B cell (primary cell): ENCODE data around the gene ATP2B3. TPM values are rescaled to one million over a fixed set of nuclear protein-coding genes. Genes with fewer than 3 reads are reported as not detected.

Source experiments
- ATAC-seq: fragments of 200-7000 bp; cut with Tn5 transposase; one replicate; pipeline ENCODE4 v1.10.0; 2021; ENCODE audit warnings: low read depth, mild to moderate bottlenecking, moderate number of reproducible peaks, moderate library complexity
- CTCF ChIA-PET: fragments of 350-600 bp; sonication (Branson Sonifier 250); formaldehyde crosslinking; loops from one replicate; lab custom pipeline; 2021; ENCODE audit warnings: antibody characterized with exemption, inconsistent platforms; lab: Charles Lee
- POLR2A ChIA-PET: fragments of 350-600 bp; sonication (Branson Sonifier 250); formaldehyde crosslinking; loops from one replicate; lab custom pipeline; 2021; ENCODE audit warnings: antibody characterized with exemption; lab: Charles Lee
- DNase-seq: peaks from one replicate; pipeline ENCODE4 v3.0.0; 2013
- H2AFZ ChIP-seq: 2 replicates; pipeline ENCODE4 v1.6.1; 2012; ENCODE audit warnings: mild to moderate bottlenecking, low read depth, low read length; ENCODE audit not compliant: insufficient read depth, poor library complexity, severe bottlenecking
- H3K27ac ChIP-seq, 2 donors: 1 replicate in 1 of 2; 2 replicates in 1 of 2; pipeline ENCODE4 v1.5.1; 2012 to 2013; ENCODE audit warnings: low read length in 2 of 2, mild to moderate bottlenecking in 2 of 2, moderate library complexity in 1 of 2
- H3K27me3 ChIP-seq, 4 experiments: fragments of 200-600 bp in 1 of 4; sonication (generic) in 1 of 4; replicated peaks in 1 of 4; 1 replicate in 2 of 4; 2 replicates in 2 of 4; pipeline versions ENCODE4 v1.6.1 to v1.7.0; 2013 to 2016; ENCODE audit warnings: low read length in 3 of 4, mild to moderate bottlenecking in 2 of 4, mixed read lengths in 1 of 4, moderate library complexity in 1 of 4; ENCODE audit not compliant: insufficient read depth in 4 of 4, control insufficient read depth in 3 of 4; ENCODE audit errors: control extremely low read depth in 1 of 4
- H3K36me3 ChIP-seq, 2 experiments: replicated peaks in 1 of 2; 1 replicate in 1 of 2; 2 replicates in 1 of 2; pipeline versions ENCODE4 v1.6.1 to v1.7.1; 2013; ENCODE audit warnings: low read length in 1 of 2; ENCODE audit not compliant: insufficient read depth in 2 of 2, control insufficient read depth in 1 of 2; ENCODE audit errors: control extremely low read depth in 1 of 2, extremely low read depth in 1 of 2
- H3K4me1 ChIP-seq, 2 donors: fragments of 200-600 bp in 1 of 2; sonication (generic) in 1 of 2; 1 replicate in 1 of 2; 2 replicates in 1 of 2; pipeline versions ENCODE4 v1.5.1 to v1.6.1; 2013 to 2017; ENCODE audit warnings: low read length in 2 of 2; ENCODE audit not compliant: control insufficient read depth in 2 of 2, insufficient read depth in 2 of 2
- H3K4me2 ChIP-seq: replicated peaks from 2 replicates; pipeline ENCODE3; 2012; ENCODE audit warnings: mild to moderate bottlenecking, low read depth, low read length; ENCODE audit not compliant: poor library complexity, severe bottlenecking
- H3K4me3 ChIP-seq, 5 experiments: fragments of 200-600 bp in 1 of 5; sonication (generic) in 1 of 5; 1 replicate in 3 of 5; 2 replicates in 2 of 5; pipeline versions ENCODE4 v1.5.1 to v1.7.0; 2011 to 2016; ENCODE audit warnings: low read length in 4 of 5, mild to moderate bottlenecking in 4 of 5, low read depth in 2 of 5, control low read depth in 1 of 5, moderate library complexity in 1 of 5; ENCODE audit not compliant: insufficient read depth in 1 of 5; ENCODE audit errors: control extremely low read depth in 1 of 5, extremely low read depth in 1 of 5
- H3K79me2 ChIP-seq: fragments of 200-600 bp; sonication (generic); one replicate; pipeline ENCODE4 v1.6.0; 2016; ENCODE audit warnings: low read length; ENCODE audit not compliant: control insufficient read depth, insufficient read depth
- H3K9ac ChIP-seq: fragments of 200-600 bp; sonication (generic); 2 replicates; pipeline ENCODE4 v1.6.1; 2017; ENCODE audit warnings: mild to moderate bottlenecking, low read length, moderate library complexity
- H3K9me3 ChIP-seq, 3 donors: one replicate each; pipeline versions ENCODE4 v1.6.1 to v1.7.1; 2013; ENCODE audit warnings: low read length in 2 of 3; ENCODE audit not compliant: control insufficient read depth in 2 of 3, insufficient read depth in 1 of 3; ENCODE audit errors: control extremely low read depth in 1 of 3
- H4K20me1 ChIP-seq: 2 replicates; pipeline ENCODE4 v1.6.0; 2012; ENCODE audit warnings: mild to moderate bottlenecking, low read length; ENCODE audit not compliant: insufficient read depth, control insufficient read depth, poor library complexity, severe bottlenecking
- H3K27ac Mint-ChIP-seq: one replicate; pipeline ENCODE4 v1.8.0; 2021; ENCODE audit warnings: mixed read lengths
- H3K27me3 Mint-ChIP-seq: one replicate; pipeline ENCODE4 v1.8.0; 2021; ENCODE audit warnings: mixed read lengths
- H3K4me1 Mint-ChIP-seq: one replicate; pipeline ENCODE4 v1.8.0; 2021; ENCODE audit warnings: mixed read lengths
- H3K4me3 Mint-ChIP-seq: one replicate; pipeline ENCODE4 v1.8.0; 2021; ENCODE audit warnings: mixed read lengths
- H3K9me3 Mint-ChIP-seq: one replicate; pipeline ENCODE4 v1.8.0; 2022; ENCODE audit warnings: mixed read lengths; ENCODE audit not compliant: insufficient read depth
- CTCF ChIP-seq: fragments of 200-600 bp; IDR thresholded peaks from one replicate; pipeline ENCODE4 v1.8.0; 2022; ENCODE audit warnings: antibody characterized with exemption, mild to moderate bottlenecking
- EZH2 ChIP-seq: IDR thresholded peaks from 2 replicates; pipeline ENCODE4 v1.6.1; 2012; ENCODE audit warnings: borderline replicate concordance, low read depth, mild to moderate bottlenecking, moderate library complexity, low read length; ENCODE audit not compliant: insufficient read depth, poor library complexity, severe bottlenecking
- WGBS: methylation state at CpG from one replicate; pipeline ENCODE4 v1.1.5; 2013; ENCODE audit warnings: missing lambda C conversion rate; ENCODE audit not compliant: insufficient coverage; 5-methylcytosine and 5-hydroxymethylcytosine counted together
- intact Hi-C: fragments of 100-400 bp; cut with micrococcal nuclease; formaldehyde crosslinking; loops from one replicate; pipeline ENCODE4 v1.10.0; 2022
- polyA plus RNA-seq: library from polyadenylated mRNA; depleted of rRNA; stranded (reverse); fragments of >200 nt; gene quantifications from 2 replicates; pipeline ENCODE4 v1.2.3, GENCODE V29; 2012
- total RNA-seq, 2 donors: library from RNA; stranded (reverse); fragments of 120-200 nt in 1 of 2; gene quantifications; 1 replicate in 1 of 2; 2 replicates in 1 of 2; pipeline versions ENCODE4 v1.2.3 to v1.2.4, GENCODE V29; 2013 to 2022

ATP2B3 gene
- total and polyA plus RNA-seq, 2 donors (not counting 1 experiment from before 2014, with no cell fraction given) = not detected

GRCh38 chrX:153583433-153583832, 66.0 kb downstream of the ATP2B3 start:
- CTCF ChIA-PET = interaction anchor here (0.9 to 2.3 kb wide), 3 partner anchors 9 to 551 kb away, joined by 3 to 6 read pairs (median 3); no protein-coding TSS in a partner anchor
- Histone ChIP-seq H3K79me2 (no peaks in the 10 kb centered on the region), H3K9ac (no peak overlapping the region), H3K4me3 (no peak overlapping the region), H4K20me1 (no peaks in the 10 kb centered on the region), H3K4me1 (peaks cover 15 to 27% of the 10 kb centered on the region in 2 donors), H3K27ac (peak overlapping the region in 1 of 2 donors; percentile 16), H3K36me3 (peaks cover 0 to 18% of the 10 kb centered on the region in 2 experiments), H2AFZ (peak overlapping the region; percentile 36), H3K27me3 (no peaks in the 10 kb centered on the region), H3K9me3 (no peaks in the 10 kb centered on the region), H3K4me2 (peak overlapping the region; percentile 60)
- POLR2A ChIA-PET = no interaction called here
- no peak for TF ChIP-seq EZH2
- no peak for TF ChIP-seq CTCF
- ATAC-seq (no peak), DNase-seq (no peak)
- H3K27me3 Mint-ChIP-seq = no peaks in the 10 kb centered on the region
- H3K27ac Mint-ChIP-seq = peak overlapping the region; percentile 81
- no CpG with 5 or more reads among the region's 2 CpGs for WGBS
- H3K4me3 Mint-ChIP-seq = peak overlapping the region; percentile 73
- no peaks in the 10 kb centered on the region for H3K9me3 Mint-ChIP-seq
- H3K4me1 Mint-ChIP-seq = peaks cover 25% of the 10 kb centered on the region
- intact Hi-C loops = loop anchor here (1.0 kb wide), 1 partner anchor 13 kb away; no protein-coding TSS in a partner anchor

GRCh38 chrX:153585827-153586226, 68.4 kb downstream of the ATP2B3 start:
- H3K4me1 Mint-ChIP-seq = peaks cover 30% of the 10 kb centered on the region
- 100% methylated on average over 1 of the region's 4 CpGs for WGBS
- H3K4me1 ChIP-seq = peaks cover 18 to 43% of the 10 kb centered on the region in 2 donors
- peaks cover 0 to 35% of the 10 kb centered on the region in 2 experiments for H3K36me3 ChIP-seq
- ChIA-PET POLR2A (no interaction called here), CTCF (no interaction called here)
- intact Hi-C loops = no loop called here
- H3K9me3 Mint-ChIP-seq = no peaks in the 10 kb centered on the region
- peaks cover 15% of the 10 kb centered on the region for H4K20me1 ChIP-seq
- H3K79me2 ChIP-seq = no peaks in the 10 kb centered on the region
- H3K27me3 ChIP-seq = no peaks in the 10 kb centered on the region
- TF ChIP-seq CTCF (no peak), EZH2 (no peak)
- no peak for ATAC-seq
- no peak overlapping the region for H3K27ac ChIP-seq
- no peaks in the 10 kb centered on the region for H3K27me3 Mint-ChIP-seq
- no peak overlapping the region for H2AFZ ChIP-seq
- no peak overlapping the region for H3K4me3 ChIP-seq
- no peak overlapping the region for H3K27ac Mint-ChIP-seq
- no peak overlapping the region for H3K4me2 ChIP-seq
- no peak overlapping the region for H3K4me3 Mint-ChIP-seq
- H3K9me3 ChIP-seq = no peaks in the 10 kb centered on the region
- no peak for DNase-seq
- H3K9ac ChIP-seq = no peak overlapping the region
